HG02759 (cell line): Measurements from ENCODE around the gene ATP2C2.
"Not testable (repeated sequence)": the region's sequence is repeated elsewhere in the genome, so short reads cannot be mapped to it uniquely, and the experiment has no call there.

ENCODE experiments used
- ATAC-seq: cut with Tn5 transposase; IDR thresholded peaks from one replicate; pipeline ENCODE4 v1.9.1; 2021; ENCODE audit warnings: mild to moderate bottlenecking, moderate library complexity; ENCODE audit not compliant: unreplicated experiment

ATP2C2 gene

GRCh38 chr16:84340325-84341040 lies 27.9 kb upstream of the ATP2C2 start:
- ATAC-seq: no peak

GRCh38 chr16:84341528-84342295 lies 26.6 kb upstream of the ATP2C2 start:
- ATAC-seq: no peak

- ATAC-seq: not testable (repeated sequence)
Observed at GRCh38 chr16:84343800-84344199, 24.5 kb upstream of the ATP2C2 start.

- no peak for ATAC-seq
Observed at GRCh38 chr16:84344781-84345180, 23.6 kb upstream of the ATP2C2 start.

GRCh38 chr16:84347161-84347560 lies 21.2 kb upstream of the ATP2C2 start:
- no peak for ATAC-seq

- ATAC-seq: no peak
Observed at GRCh38 chr16:84348386-84348888, 19.9 kb upstream of the ATP2C2 start.

- ATAC-seq: no peak
Observed at GRCh38 chr16:84349862-84350684, 18.3 kb upstream of the ATP2C2 start.

GRCh38 chr16:84350685-84351400 lies 17.5 kb upstream of the ATP2C2 start:
- ATAC-seq: no peak

- ATAC-seq: no peak
Observed at GRCh38 chr16:84351630-84352029, 16.7 kb upstream of the ATP2C2 start.

GRCh38 chr16:84354306-84354705 lies 14.0 kb upstream of the ATP2C2 start:
- ATAC-seq: no peak

- no peak for ATAC-seq
Observed at GRCh38 chr16:84355149-84355548, 13.2 kb upstream of the ATP2C2 start.

- no peak for ATAC-seq
Observed at GRCh38 chr16:84356176-84356575, 12.2 kb upstream of the ATP2C2 start.

- ATAC-seq: no peak
Observed at GRCh38 chr16:84356591-84357116, 11.7 kb upstream of the ATP2C2 start.

GRCh38 chr16:84357191-84357651 lies 11.1 kb upstream of the ATP2C2 start:
- ATAC-seq: no peak

GRCh38 chr16:84358601-84359295 lies 9.6 kb upstream of the ATP2C2 start:
- ATAC-seq: no peak

GRCh38 chr16:84359326-84359725 lies 9.0 kb upstream of the ATP2C2 start:
- ATAC-seq: no peak

GRCh38 chr16:84360170-84360569 lies 8.2 kb upstream of the ATP2C2 start:
- no peak for ATAC-seq

- no peak for ATAC-seq
Observed at GRCh38 chr16:84360748-84361147, 7.6 kb upstream of the ATP2C2 start.

GRCh38 chr16:84361546-84361945 lies 6.8 kb upstream of the ATP2C2 start:
- ATAC-seq: no peak

- ATAC-seq: no peak
Observed at GRCh38 chr16:84362471-84362941, 5.8 kb upstream of the ATP2C2 start.
